Measurements from ENCODE around the gene SLC25A2.
"Not testable (repeated sequence)": the region's sequence is repeated elsewhere in the genome, so short reads cannot be mapped to it uniquely, and the experiment has no call there.

Gene SLC25A2

DNA sequence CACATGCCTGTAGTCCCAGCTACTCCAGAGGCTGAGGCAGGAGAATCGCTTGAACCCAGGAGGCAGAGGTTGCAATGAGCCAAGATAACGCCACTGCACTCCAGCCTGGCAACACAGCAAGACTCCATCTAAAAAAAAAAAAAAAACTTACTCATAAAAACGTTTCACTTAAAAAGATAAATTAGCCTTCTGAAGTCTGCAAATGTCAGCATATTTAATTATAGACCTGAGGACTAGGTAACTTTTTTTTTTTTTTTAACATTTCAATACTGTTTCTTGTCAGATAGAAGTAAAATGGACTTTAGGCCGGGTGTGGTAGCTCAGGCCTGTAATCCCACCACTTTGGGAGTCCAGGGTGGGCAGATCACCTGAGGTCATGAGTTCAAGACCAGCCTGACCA is 13.1 kb upstream of the SLC25A2 start:
- DNase-seq (ENCODE audit: low read depth in 1 of 2, low spot score in 1 of 2) = not testable (repeated sequence)

DNA sequence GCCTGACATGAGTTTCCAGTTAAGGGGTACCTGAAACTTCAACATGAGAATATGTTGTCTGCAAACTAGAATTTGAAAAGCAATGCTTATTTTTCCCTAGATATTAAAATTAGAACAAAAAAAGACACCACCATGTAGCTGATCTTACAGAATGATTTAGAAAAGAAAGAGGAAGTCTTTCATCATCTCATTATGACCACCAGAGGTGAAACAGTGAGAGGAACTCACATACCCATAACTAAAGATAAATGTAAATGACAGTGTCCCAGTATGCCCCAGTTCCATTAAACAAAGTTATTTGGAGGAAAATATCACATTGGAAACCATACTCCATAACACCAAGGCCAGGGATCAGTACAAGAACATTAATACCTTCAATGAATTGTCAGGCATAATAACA is 9.9 kb upstream of the SLC25A2 start:
- no peak for DNase-seq (ENCODE audit: low read depth in 1 of 2, low spot score in 1 of 2)

DNA sequence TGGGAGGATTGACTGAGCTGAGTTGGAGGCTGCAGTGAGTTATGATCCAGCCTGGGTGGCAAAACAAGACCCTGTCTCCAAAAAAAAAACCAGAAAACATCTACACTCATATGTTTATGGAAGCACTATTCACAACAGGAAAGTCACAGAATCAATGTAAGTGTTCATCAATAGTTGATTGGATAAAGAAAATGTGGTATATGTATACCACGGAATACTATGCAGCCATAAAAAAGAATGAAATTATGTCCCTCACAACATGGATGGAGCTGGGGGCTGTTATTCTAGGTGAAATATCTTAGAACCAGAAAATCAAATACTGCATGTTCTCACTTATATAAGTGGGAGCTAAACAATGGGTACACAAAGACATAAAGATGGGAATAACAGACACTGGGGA is 2.8 kb upstream of the SLC25A2 start:
- DNase-seq (ENCODE audit: low read depth in 1 of 2, low spot score in 1 of 2) = no peak

DNA sequence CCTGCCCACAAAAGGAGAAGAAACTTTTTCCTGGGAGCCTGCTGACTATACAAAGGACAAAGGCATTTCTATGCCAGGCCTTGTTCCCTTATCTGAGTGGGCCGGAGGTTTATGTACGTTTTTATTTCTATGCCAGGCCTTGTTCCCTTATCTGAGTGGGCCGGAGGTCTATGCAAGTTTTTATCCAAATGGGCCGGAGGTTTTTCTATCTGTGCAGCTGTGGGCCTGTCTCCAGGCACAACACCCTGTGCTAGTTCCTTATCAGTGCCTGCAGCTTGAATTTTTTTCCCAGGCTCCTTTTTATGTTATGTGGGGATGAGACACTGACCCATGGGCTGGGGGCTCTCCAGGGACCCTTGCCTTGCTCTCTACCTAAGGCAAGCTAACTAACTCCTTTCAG is 5.5 kb downstream of the SLC25A2 start:
- DNase-seq (ENCODE audit: low read depth in 1 of 2, low spot score in 1 of 2) = no peak

DNA sequence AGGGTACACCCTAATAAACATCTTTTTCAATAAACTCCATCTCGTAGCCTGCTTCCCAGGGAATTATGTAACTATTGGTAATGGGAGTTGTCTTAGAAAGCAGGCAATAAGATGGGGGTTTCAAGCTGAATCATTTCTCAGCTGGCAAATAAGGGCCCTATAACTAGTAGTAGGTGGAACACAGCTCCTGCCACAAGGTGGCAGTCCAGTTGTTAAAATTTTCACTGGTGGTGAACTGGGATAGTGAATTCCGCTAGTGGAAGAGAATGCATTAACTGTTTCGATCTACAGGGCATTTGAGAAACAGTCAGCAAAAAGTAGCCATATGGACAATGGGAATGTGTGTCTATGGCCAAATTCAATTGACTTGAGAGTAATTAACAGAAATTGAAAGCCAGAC is 30.9 kb downstream of the SLC25A2 start:
- DNase-seq (ENCODE audit: low read depth in 1 of 2, low spot score in 1 of 2) = no peak

DNA sequence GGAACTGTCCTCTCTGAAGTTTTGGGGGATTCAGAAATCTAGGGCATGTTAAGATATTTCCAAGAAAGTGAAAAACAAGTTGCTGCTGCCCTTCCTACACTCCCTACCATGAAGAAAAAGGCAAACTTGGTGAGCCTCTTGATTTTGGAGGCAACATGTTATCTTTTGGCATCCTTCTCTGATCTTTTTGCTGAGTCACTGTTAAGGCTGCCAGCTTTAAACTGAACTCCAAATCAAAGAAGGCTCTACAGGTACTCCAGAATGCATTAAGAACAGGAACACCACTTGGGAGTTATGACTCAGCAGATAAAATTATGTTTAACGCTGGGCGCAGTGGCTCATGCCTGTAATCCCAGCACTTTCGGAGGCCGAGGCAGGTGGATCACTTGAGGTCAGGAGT is 34.7 kb downstream of the SLC25A2 start:
- no peak for DNase-seq (ENCODE audit: low read depth in 1 of 2, low spot score in 1 of 2)

DNA sequence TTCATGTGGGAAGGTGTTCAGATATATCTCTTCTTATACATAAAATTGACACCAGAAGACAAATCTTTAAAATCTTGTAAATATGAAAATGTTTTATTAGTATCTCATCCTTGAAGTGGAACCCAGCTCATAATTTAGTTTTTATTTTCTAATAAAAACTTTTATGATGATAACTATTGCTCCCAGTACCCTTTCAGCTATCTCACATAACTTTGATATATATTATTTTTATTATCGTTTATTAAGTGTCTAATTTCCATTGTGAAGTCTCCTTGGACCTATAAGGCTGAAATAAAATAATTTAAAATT is 42.7 kb downstream of the SLC25A2 start:
- no peak for DNase-seq (ENCODE audit: low read depth in 1 of 2, low spot score in 1 of 2)

DNA sequence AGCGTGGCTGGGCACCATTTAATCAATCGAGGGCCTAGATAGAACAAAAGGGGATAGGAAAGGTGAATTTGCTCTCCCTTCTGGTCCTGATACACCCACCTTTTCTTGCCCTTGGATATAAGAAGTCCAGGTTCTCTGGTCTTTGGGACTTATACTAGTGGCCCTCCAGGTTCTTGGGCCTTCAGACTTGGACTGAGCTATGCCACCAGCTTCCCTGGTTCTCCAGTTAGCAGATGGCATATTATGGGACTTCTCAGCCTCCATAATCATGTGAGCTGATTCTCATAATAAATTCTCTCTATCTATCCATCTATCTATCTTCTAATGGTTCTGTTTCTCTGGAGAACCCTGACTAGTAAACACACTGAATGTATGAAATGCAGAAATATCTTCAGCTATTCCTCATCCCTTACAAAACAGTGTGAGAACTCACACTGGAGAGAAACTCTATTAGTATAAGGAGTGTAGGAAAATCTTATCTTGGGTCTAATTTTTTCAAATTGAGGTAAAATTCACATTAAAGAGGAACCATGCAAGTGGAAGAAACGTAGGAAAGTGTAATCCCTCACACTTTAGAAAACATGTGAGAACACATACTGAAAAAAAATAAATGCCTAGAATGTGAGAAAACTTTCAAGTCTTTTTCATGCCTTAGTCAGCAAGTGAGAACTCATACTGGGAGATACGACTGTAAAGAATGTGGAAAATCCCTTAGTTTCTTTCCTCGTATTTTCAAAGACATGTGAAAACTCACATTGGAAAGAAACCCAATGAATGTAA is 43.2 kb downstream of the SLC25A2 start:
- DNase-seq (ENCODE audit: low read depth in 1 of 2, low spot score in 1 of 2) = no peak

DNA sequence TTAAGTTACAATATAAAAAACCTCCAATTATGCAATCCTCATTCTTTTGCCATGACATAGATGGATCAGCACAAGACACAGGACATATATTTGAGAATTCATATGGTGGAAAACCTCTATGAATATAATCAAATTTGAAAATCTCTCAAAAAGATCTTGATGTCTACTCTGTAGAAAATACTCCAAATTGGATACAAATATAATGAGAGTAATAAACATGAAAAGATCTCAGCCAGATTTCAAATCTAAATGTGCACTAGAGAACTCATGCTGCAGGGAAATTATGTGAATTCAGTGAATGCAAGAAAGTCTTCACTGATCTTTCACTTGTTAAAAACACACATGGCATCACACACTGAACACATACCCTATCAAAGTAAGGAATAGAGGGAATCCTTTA is 44.9 kb downstream of the SLC25A2 start:
- DNase-seq (ENCODE audit: low read depth in 1 of 2, low spot score in 1 of 2) = no peak

DNA sequence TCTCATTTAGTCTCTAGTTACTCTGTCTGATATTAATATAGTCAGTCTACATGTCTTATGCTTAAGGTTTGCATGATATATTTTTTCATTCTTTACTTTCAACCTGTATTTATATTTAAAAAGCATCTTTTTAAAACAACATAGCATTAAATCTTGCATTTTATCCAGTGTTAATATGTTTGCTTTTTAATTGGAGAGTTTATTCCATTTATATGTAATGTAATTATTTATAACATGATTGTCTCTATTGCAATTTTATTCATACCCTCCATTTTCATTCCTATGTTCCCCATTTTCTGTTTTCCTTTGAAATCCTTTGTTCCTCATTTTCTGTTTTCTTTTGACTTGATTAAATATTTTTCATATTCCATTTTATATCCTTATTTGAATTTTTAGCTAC is 45.4 kb downstream of the SLC25A2 start:
- DNase-seq (ENCODE audit: low read depth in 1 of 2, low spot score in 1 of 2) = no peak

All from stimulated activated CD4-positive, alpha-beta T cell treated with anti-CD3 and anti-CD28 coated beads, Interleukin-15, amount 100 ng/mL, for 1 hour (primary cell).